Nephron (organoid): ENCODE results near the gene HEATR5B.
"Not testable (repeated sequence)": the region's sequence is repeated elsewhere in the genome, so short reads cannot be mapped to it uniquely, and the experiment has no call there.

Experiments
- H3K27ac Mint-ChIP-seq, 3 experiments: 2 replicates each; pipeline ENCODE4 v1.8.0; 2020; ENCODE audit warnings: mixed read lengths in 3 of 3, mild to moderate bottlenecking in 2 of 3, moderate library complexity in 1 of 3
- H3K27me3 Mint-ChIP-seq: 2 replicates; pipeline ENCODE4 v1.8.0; 2021; ENCODE audit warnings: low read depth, mild to moderate bottlenecking, moderate library complexity, mixed read lengths
- H3K36me3 Mint-ChIP-seq: 2 replicates; pipeline ENCODE4 v1.8.0; 2020; ENCODE audit warnings: low read depth, mixed read lengths
- H3K4me1 Mint-ChIP-seq: 2 replicates; pipeline ENCODE4 v1.8.0; 2020; ENCODE audit warnings: mixed read lengths
- H3K4me3 Mint-ChIP-seq, 3 experiments: 2 replicates each; pipeline ENCODE4 v1.8.0; 2020; ENCODE audit warnings: mild to moderate bottlenecking in 3 of 3, mixed read lengths in 3 of 3, moderate library complexity in 2 of 3
- H3K9me3 Mint-ChIP-seq: 2 replicates; pipeline ENCODE4 v1.8.0; 2020; ENCODE audit warnings: mixed read lengths
- TF ChIP-seq, protein P1 (sequence below), 3 experiments: fragments of 200-600 bp; sonication (generic); IDR thresholded peaks; one replicate each; pipeline ENCODE4 v1.5.0; 2021; ENCODE audit warnings: antibody characterized with exemption in 3 of 3; ENCODE audit not compliant: unreplicated experiment in 3 of 3

HEATR5B gene

DNA sequence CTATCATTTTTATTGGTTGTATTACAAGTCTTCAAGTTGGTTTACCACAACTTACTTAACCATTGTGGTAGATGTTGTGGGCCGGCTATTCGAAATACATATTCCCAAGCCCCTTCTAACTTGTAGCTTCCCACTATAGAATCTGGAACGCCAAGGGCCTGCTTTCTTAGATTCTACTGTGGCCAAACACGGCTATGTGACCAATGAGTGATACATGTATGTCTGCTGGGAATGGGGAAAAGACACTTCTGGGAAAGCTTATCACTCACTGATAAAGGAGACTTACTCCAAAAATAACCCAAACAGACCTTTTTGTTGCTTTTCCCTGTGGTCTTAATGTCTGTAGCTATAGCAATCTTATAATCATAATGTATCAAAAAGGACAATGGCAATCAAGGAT, 142.3 kb downstream of the HEATR5B start:
- Mint-ChIP-seq H3K36me3 (peaks cover 4% of the 10 kb centered on the region), H3K4me3 (no peak overlapping the region), H3K27me3 (no peaks in the 10 kb centered on the region), H3K27ac (no peak overlapping the region), H3K9me3 (no peaks in the 10 kb centered on the region), H3K4me1 (no peaks in the 10 kb centered on the region)
- TF ChIP-seq, protein P1, sequence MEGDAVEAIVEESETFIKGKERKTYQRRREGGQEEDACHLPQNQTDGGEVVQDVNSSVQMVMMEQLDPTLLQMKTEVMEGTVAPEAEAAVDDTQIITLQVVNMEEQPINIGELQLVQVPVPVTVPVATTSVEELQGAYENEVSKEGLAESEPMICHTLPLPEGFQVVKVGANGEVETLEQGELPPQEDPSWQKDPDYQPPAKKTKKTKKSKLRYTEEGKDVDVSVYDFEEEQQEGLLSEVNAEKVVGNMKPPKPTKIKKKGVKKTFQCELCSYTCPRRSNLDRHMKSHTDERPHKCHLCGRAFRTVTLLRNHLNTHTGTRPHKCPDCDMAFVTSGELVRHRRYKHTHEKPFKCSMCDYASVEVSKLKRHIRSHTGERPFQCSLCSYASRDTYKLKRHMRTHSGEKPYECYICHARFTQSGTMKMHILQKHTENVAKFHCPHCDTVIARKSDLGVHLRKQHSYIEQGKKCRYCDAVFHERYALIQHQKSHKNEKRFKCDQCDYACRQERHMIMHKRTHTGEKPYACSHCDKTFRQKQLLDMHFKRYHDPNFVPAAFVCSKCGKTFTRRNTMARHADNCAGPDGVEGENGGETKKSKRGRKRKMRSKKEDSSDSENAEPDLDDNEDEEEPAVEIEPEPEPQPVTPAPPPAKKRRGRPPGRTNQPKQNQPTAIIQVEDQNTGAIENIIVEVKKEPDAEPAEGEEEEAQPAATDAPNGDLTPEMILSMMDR (IDR thresholded peaks at IDR 0.05; ENCODE audit: unreplicated experiment in 3 of 3): no peak

DNA sequence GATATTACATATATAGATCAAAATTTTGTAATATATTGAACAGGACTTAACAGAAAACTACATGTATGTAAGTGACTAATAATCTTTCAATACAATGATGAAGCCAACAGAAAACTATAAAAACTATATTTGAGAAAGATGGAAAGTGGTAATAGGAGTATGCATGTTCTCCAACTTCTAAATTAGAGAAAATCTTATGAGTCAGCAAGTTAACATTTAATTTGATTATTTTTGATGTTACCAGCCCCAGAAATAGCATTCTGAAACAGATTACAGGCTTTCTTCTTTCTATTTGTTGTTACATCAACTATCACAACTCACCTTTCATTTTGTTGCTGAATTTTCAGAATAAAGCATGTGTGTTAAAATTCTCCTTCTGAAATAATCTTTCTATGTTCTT, 147.6 kb downstream of the HEATR5B start:
- not testable (repeated sequence) for H3K27me3 Mint-ChIP-seq, H3K4me1 Mint-ChIP-seq, H3K4me3 Mint-ChIP-seq, H3K27ac Mint-ChIP-seq, H3K9me3 Mint-ChIP-seq, H3K36me3 Mint-ChIP-seq

DNA sequence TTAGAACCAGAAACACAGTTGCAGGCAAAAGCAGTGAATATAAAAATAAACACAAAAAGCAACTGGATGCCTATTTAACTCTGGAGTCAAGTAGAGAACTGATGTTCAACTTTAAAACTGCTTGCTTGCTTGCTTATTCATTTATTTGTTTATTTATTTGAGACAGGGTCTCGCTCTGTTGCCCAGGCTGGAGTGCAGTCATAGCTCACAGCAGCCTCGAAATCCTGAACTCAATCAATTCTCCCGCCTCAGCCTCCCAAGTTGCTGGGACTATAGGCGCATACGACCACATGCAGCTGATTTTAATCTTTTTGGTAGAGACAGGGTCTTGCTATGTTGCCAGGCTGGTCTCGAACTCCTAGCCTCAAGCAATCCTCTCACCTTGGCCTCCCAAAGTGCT, 152.5 kb downstream of the HEATR5B start:
- not testable (repeated sequence) for H3K4me1 Mint-ChIP-seq, H3K36me3 Mint-ChIP-seq, H3K4me3 Mint-ChIP-seq, H3K27me3 Mint-ChIP-seq, H3K9me3 Mint-ChIP-seq
- H3K27ac Mint-ChIP-seq: peak overlapping the region in 1 of 3 experiments; percentile 56
